HG03439 (cell line): ENCODE results near the gene PCDHGC3.
A peak's percentile ranks its signal among the peaks of the same experiment; 100 is the strongest.

ENCODE experiments used
- ATAC-seq: cut with Tn5 transposase; IDR thresholded peaks from one replicate; pipeline ENCODE4 v1.9.1; 2021; ENCODE audit warnings: mild to moderate bottlenecking, moderate library complexity; ENCODE audit not compliant: unreplicated experiment

PCDHGC3 gene

GRCh38 chr5:141519605-141520565 is 44.1 kb downstream of the PCDHGC3 start:
- no peak for ATAC-seq

- ATAC-seq, result no peak
Measured at GRCh38 chr5:141521244-141521781, 45.5 kb downstream of the PCDHGC3 start.

- ATAC-seq, result no peak
Measured at GRCh38 chr5:141522301-141522700, 46.5 kb downstream of the PCDHGC3 start.

GRCh38 chr5:141523991-141524390 is 48.2 kb downstream of the PCDHGC3 start:
- no peak for ATAC-seq

- peak; percentile 87 for ATAC-seq
Measured at GRCh38 chr5:141524604-141525597, 49.1 kb downstream of the PCDHGC3 start.

- ATAC-seq, result no peak
Measured at GRCh38 chr5:141525653-141526052, 49.9 kb downstream of the PCDHGC3 start.

GRCh38 chr5:141527426-141527825 is 51.7 kb downstream of the PCDHGC3 start:
- no peak for ATAC-seq
